ENCODE measurements around the gene CD93.

The CD93 gene

DNA sequence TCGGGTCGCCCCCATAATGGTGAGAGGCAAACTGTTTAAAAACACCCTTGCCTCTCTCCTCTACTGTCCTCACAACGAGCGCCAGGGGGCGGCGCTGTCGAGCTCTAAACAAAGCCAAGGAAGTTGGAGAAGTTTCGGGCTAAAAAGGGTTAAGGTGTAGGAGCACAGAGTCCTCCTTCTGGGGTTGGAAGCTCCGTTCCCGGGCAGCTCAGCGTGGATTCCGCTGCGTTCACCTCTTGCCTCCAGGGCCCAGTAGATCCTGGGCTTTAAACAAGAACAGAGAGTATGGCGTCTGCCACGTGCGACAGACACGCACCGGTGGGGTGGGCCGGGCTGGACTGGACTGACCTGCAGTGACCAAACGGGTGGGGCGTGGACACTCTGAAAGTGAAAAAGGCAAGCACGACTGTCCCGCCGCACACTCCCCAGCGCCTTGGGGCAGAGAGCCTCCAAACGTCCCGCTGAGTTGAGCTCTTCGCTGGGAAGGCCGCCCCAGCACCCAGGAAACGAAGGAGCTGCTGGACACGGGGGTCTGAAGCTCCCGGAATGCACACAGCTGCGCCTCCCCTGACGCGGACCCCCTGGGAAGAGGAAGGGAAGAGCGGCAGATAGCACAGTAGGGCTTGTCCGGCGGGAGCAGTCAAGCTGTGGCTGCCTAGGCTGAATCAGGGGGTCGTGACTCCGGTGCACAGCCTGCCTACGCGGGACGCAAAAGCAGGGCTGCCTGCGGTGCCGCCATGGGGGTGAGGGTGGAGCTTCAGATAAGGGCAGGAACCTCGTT is 35.1 kb downstream of the CD93 start:
- TF ChIP-seq, protein P1, sequence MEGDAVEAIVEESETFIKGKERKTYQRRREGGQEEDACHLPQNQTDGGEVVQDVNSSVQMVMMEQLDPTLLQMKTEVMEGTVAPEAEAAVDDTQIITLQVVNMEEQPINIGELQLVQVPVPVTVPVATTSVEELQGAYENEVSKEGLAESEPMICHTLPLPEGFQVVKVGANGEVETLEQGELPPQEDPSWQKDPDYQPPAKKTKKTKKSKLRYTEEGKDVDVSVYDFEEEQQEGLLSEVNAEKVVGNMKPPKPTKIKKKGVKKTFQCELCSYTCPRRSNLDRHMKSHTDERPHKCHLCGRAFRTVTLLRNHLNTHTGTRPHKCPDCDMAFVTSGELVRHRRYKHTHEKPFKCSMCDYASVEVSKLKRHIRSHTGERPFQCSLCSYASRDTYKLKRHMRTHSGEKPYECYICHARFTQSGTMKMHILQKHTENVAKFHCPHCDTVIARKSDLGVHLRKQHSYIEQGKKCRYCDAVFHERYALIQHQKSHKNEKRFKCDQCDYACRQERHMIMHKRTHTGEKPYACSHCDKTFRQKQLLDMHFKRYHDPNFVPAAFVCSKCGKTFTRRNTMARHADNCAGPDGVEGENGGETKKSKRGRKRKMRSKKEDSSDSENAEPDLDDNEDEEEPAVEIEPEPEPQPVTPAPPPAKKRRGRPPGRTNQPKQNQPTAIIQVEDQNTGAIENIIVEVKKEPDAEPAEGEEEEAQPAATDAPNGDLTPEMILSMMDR (conservative IDR thresholded peaks at IDR 0.05; ENCODE audit: low read depth, low read length): peak; percentile 84
- peak overlapping the region; percentile 57 for H3K4me3 ChIP-seq (ENCODE audit: low read length)
- DNase-seq (ENCODE audit: low read depth): peak; percentile 34

DNA sequence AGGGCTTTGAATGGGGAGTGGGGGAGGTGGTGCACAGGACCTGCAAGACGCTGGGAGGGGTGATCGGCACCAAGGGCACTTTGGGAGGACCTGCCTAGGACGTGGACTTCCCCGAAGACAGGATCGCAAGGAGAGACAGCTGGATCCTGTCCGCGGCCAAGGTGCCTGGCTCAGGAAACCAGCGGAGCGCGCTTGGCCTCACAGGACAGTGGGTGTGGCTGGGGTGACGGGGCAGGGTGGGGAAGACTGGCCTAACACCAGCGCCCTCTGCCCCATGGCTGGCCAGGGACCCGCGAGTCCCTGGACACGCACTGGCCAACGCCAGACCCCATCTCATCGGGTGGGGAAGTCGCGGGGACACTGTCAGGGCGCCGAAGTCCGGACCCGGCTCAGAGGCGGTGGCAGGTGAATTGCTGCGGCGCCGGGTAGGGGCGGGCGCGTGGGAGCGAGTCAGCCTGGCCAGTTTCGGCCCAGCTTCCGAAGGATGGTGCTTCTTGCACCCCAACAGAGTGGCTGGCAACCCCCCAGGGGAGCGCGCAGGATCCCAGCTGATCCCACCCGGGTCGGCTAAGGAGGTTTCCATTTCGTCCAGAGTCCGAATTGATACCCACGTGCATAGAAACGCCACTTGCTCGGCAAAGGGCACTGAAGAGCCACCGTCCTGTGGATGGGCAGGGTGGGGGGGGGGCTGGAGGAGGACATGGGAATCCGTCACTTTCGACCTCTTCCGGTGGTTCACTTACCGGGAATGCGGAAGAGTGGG is 35.9 kb downstream of the CD93 start:
- peak overlapping the region; percentile 57 for H3K4me3 ChIP-seq (ENCODE audit: low read length)
- TF ChIP-seq, protein P1 (conservative IDR thresholded peaks at IDR 0.05; ENCODE audit: low read depth, low read length): no peak
- no peak for DNase-seq (ENCODE audit: low read depth)

DNA sequence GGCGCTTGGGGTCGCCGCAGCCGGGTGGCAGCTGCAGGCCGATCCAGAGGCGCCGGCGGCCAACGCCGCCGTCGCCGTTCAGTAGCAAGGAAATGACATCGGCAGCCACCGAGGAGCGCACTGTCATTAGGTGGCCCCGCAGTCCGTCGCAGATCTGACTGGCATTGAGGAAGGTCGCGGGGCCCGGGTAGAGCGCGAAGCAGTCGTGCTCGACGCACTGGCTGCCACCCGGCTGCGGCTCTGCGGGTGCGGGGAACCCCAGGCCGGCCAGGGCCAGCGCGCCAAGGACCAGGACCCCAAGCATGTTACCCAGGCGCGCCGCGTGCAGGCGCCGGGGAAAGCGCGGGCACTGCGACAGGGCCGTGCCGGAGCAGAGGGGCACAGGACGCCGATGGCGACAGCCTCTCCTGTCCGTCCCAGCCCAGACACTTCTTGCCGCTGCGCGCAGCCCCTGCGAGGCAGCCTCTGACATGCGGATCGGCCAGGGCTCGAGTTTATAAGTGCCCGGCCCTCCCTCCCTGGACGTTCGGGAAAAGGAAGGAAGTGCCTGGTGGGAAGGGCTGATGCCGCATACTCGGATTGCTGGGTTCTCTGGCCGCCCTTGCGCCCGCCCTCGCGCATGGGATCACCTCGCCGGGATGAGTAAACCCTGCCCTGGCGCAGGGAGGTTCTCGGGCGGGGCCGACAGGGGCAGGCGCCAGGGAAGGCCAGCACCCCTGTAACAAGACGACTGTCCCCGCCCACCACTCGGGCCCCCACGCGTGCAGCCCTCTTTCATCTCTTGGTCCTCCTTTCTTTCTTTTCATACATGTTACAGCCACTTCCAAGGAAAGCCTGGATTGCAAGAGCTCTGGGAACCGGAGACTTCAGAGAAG is 36.7 kb downstream of the CD93 start, which contains the start of gene THBD:
Gene THBD, minus strand, starts transcription at position 472 of the 875 bp plus-strand sequence. Its CDS starts 168 bp downstream, at position 304.
- TF ChIP-seq, protein P1 (conservative IDR thresholded peaks at IDR 0.05; ENCODE audit: low read depth, low read length): no peak
- DNase-seq (ENCODE audit: low read depth): no peak
- peak within 1 kb of the TSS; percentile 57 for H3K4me3 ChIP-seq (ENCODE audit: low read length)

DNA sequence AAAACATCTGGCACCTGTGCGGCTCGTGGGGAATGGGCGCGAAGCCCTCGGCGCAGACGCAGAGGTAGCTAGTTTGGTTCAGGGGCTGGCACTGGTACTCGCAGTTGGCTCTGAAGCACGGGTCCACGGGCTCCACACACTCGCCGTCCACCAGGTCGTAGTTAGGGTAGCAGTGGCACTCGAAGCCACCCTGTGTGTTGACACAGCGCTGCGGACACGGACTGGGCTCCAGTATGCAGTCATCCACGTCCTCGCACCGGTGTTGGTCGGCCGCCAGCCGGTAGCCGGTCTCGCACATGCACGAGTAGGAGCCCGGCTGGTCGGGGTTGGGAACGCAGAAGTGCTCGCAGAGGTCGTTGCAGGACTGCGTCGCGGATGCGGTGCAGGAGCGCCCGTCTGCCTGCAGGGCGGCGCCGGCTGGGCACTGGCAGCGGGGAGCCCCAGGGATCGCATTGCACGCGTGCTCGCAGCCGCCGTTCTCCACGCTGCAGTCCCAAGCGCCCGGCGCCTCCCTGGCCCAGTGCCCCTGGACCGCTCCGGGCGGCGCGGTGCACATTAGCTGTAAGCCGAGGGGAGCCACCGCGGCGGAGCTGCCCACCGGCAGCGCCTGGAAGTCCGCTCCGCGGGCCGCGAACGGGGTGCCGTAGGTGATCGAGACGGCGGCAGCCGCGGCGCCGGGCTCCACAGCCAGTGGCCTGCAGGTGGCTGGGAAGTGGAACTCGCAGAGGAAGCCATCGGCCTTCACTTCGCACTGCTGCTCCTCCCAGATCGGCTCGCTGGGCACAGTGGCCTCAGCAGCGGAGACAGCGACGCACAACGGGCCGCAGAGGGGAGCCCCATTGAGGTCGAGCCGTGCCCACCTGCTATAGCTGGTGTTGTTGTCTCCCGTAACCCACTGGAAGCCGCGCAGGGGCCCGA is 37.6 kb downstream of the CD93 start:
- peak overlapping the region; percentile 35 for H3K4me3 ChIP-seq (ENCODE audit: low read length)
- no peak for DNase-seq (ENCODE audit: low read depth)
- TF ChIP-seq, protein P1 (conservative IDR thresholded peaks at IDR 0.05; ENCODE audit: low read depth, low read length): peak; percentile 43

DNA sequence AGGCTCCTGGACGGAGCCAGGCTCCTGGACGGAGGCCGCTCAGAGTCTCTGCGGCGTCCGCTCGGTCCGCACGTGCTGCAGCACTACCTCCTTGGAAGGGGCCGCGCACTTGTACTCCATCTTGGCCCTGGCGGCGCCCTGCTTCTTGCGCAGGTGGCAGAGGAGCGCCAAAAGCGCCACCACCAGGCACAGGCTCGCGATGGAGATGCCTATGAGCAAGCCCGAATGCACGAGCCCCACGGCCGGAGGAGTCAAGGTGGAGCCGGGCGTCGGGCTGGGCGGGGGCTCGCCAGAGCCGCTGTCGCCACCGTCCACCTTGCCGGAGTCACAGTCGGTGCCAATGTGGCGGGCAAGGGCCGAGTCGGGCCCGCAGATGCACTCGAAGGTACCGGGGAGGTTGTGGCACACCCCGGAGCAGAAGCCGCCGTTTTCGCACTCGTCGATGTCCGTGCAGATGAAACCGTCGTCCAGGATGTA is 38.3 kb downstream of the CD93 start:
- peak overlapping the region; percentile 11 for H3K4me3 ChIP-seq (ENCODE audit: low read length)
- TF ChIP-seq, protein P1 (conservative IDR thresholded peaks at IDR 0.05; ENCODE audit: low read depth, low read length): no peak
- no peak for DNase-seq (ENCODE audit: low read depth)

Data from retinal pigment epithelial cell (primary cell).